NCI-H69 (cell line): ENCODE data around the gene NPC1.
A peak's percentile ranks its signal among the peaks of the same experiment; 100 is the strongest.
"Not testable (repeated sequence)": the region's sequence is repeated elsewhere in the genome, so short reads cannot be mapped to it uniquely, and the experiment has no call there.

Source experiments
- DNase-seq: peaks from one replicate; lab custom pipeline; 2025; lab: John Stamatoyannopoulos, UW

NPC1 gene

DNA sequence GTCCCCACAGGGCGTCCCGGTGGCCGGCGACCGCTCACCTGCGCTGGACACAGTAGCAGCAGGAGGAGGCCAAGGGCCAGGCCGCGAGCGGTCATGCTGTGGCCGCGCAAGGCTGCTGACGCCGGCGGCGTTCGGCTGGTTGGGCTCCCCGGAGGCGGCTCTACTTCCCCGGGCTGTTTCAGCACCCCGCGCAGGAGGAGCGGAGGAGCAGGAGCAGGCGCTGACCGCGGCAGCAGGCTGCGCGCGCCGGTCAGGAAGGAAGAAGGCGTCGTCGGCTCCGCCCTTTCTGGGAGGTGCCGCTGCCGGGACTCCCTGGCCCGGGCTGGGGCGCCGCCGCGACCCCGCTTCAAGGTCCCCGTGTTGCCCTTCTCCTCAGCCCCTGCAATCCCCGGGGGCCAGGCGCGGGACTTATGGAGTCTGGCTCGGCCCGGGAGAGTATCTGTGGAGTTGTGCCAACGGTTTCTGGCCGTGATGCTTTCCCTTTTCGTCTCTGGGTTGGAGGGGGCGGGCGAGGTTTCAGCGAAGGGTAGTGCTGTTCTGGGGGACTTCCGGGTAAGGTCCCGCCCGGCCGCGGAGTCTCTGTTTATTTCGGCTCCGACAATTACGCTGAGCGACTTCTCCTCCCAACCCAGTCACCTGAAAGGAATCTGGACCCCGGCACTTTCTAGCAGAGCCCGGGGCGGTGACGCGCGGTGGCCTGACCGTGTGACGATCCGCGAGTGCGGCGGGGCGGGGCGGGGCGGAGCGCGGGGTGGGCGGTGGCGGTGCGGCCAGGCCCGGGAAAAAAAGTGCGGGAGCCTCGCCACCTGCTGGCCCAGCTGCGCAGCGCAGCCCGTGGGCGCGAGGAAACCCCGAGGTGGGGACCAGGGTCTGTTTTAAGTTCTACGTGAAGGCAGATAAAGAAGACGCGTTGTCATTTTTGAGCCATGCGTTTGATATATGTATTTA, at the start of gene NPC1:
Gene NPC1 (minus strand): TSS at position 258 of the 948 bp plus-strand sequence. CDS start 163 bp downstream, at position 95.
- DNase-seq: peak; percentile 99

- DNase-seq: no peak
Measured at GRCh38 chr18:23636071-23636399, 49.7 kb upstream of the NPC1 start.

GRCh38 chr18:23635283-23636070, 49.2 kb upstream of the NPC1 start:
- peak; percentile 79 for DNase-seq

- no peak for DNase-seq
Measured at GRCh38 chr18:23634692-23635091, 48.4 kb upstream of the NPC1 start.

DNA sequence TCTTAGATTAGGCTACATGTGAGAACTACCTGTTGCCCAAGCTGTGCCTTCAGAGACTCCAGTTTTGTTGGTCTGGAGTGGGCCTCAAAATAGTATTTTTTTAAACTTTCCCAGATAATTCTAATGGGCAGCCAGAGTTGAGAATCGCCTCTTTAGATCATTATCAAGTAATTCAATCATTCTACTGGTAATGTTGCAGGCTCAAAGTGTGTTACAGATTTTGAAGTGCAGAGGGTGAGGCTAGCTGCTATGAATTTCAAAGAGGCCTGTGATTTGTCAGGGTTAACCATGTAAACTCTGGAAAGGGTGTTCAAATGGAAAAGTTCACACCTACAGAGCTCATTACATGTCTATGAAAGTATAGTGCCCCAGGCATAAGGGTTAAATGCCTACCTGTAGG, 46.3 kb upstream of the NPC1 start:
- peak; percentile 49 for DNase-seq

DNA sequence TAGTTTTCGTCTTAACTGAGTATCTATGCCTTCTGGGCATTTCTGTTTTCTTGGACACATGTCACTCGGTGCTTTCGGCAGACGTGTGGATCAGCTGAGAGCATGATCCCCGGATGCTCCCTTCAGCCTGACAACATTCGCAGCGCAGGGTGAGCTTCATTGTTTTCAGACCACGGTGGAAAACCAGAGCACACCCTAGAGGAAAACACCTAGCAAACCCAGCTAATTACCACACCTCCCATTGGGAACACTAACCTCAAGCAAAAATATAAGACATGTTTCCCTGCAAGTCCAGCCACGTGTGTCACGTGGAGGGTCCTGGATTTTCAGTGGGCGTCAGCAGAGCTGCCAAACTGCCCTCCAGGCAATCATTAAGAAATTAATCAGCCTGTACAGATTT, 45.4 kb upstream of the NPC1 start:
- DNase-seq: peak; percentile 95

DNA sequence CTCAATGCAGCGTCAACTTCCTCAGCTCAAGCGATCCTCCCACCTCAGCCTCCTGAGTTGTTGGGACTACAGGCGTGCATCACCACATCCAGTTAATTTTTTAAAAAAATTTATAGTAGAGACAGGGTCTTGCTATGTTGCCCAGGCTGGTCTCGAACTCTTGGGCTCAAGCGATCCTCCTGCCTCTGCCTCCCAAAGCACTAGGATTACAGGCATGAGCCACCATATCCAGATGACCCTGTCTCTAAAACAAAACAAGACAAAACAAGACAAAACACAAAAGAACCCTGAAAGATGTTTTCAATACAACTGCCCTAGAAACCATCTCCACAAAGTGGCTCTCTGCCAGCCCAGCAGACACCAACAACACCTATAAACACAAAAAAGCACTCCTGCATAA, 45.0 kb upstream of the NPC1 start:
- DNase-seq: no peak

GRCh38 chr18:23629444-23629946, 43.2 kb upstream of the NPC1 start:
- peak; percentile 93 for DNase-seq

GRCh38 chr18:23627970-23628369, 41.7 kb upstream of the NPC1 start:
- DNase-seq: no peak

- peak; percentile 50 for DNase-seq
Measured at GRCh38 chr18:23627321-23627720, 41.0 kb upstream of the NPC1 start.

GRCh38 chr18:23626451-23627279, 40.4 kb upstream of the NPC1 start:
- DNase-seq: peak; percentile 59

GRCh38 chr18:23623040-23623439, 36.7 kb upstream of the NPC1 start:
- no peak for DNase-seq

DNA sequence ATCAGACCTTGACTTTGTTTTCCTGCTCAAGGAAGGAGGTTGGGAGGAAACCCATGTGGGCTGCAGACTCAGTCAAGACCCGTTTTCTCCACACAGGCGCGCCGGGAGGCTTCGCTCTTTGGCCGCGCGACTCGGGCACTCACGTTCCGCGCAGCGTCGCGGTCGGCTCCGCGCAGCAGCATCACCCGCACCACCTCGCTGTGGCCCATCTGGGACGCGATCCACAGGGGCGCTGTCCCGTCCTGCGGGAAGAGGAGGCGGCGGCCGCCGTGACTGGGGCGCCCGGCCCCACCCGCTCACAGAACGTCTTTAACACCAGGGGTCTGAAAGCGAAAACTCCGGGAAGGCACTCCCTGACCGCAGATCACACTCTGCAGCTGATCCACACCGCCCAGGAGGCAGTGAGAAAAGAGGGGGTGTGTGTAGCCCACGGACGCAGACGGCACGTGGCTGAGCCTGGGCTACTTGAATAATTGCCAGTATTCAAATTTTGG, 33.1 kb upstream of the NPC1 start:
- peak; percentile 78 for DNase-seq

DNA sequence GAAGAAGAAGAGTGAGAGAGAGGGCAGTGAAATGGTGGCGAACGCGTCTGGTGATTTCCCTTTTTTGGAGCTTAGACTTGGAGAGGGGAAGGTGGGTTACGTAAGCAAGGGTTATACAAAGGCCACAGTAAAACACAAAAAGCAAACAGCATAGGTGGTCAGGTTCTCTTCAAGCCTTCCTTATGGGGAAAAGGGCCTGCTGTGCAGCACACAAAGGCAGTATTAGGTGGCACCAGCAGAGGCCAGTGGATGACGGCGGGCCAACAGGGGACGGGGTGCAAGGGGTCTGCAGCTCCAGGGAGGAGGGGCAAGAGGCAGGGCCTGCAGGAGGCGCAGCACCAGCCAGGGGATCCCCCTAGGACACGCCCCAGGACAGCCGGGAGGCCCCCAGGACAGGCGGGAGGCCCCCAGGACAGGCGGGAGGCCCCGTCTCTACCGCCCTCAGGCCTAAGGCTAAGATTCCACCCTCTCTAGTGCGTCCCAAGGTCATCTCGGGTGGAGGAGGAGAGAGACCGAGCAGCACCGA, 32.6 kb upstream of the NPC1 start:
- peak; percentile 56 for DNase-seq

DNA sequence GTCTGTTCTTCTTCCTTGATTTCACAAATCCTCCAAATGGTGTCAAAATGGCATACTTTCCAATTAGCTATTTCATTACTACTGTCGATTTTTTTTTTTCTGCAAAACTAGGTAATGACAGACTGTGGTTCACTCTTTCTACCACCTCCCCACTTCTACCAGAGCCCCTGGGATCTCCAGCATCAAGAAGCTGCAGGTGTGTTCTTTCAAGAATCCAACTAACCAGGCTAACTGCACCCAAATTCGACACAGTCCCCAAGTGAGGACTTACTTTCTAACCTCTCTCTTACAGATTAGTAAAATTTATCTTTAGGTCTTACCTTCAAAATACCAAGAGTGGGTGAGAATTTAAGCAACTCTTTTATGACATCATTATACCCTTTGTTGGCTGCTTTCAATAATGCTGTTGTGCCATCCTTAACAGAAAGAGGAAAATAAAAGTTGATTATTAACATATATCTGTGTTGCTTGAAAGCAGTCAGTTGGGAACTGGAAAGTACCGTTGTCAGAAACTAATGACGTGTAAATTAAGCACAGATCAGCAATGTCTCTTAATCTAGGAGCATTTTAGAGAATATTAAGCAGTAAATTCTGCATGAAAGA, 31.2 kb upstream of the NPC1 start:
- DNase-seq: no peak

DNA sequence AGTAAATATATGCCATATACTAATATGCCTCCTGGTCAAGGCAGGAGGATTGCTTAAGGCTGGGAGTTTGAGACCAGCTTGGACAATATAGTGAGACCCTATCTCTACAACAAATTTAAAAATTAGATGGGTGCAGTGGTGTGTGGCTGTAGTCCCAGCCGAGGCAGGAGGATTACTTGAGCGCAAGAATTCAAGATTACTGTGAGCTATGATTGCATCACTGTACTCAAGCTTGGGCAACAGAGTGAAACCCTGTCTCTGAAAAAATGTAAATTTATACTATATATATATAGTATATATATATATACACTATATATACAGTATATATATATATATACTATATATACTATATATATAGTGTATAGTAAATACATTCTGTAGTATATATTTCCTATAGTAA, 30.0 kb upstream of the NPC1 start:
- no peak for DNase-seq

DNA sequence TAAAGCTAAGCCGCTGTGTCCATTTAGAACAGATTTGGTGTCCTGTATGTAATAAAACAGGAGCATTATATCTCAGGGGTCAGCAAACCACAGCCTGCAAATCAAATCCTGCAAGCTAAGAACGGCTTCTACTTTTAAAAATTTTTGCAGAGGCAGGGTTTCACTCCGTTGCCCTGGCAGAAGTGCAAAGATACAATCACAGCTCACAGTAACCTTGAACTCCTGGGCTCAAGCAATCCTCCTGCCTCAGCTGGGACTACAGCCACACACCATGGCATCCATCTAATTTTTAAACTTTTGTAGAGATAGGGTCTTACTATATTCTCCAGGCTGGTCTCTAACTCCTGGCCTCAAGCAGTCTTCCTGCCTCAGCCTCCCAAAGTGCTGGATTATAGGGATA, 28.6 kb upstream of the NPC1 start:
- DNase-seq: no peak

DNA sequence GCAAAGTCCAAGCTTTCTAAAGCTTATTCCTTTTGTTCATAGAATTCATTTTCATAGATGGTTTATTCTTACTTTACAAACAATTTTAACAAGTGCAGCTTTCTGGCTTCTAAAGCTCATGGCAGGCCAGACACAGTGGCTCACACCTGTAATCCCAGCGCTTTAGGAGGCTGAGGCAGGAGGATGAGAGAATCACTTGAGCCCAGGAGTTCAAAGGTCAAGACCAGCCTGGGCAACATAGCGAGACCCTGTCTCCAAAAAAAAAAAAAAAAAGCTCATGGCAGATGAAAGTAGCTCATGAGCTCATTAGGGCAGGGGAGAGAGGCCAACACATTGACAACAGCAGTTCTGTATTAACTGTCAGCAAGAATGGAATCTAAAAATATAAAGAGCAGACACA, 28.1 kb upstream of the NPC1 start:
- DNase-seq: no peak

DNA sequence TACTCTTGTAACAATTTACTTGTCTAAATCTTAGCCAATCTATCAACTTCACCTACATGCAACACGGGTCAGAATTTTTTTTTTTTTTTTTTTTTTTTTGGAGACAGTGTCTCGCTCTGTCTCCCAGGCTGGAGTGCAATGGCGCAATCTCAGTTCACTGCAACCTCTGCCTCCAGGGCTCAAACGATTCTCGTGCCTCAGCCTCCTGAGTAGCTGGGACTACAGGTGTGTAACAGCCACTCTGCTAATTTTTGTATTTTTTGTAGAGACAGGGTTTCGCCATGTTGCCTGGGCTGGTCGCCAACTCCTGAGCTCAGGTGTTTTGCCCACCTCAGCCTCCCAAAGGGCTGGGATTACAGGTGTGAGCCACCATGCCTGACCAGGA, 26.8 kb upstream of the NPC1 start:
- not testable (repeated sequence) for DNase-seq

- DNase-seq: no peak
Measured at GRCh38 chr18:23612434-23613090, 26.3 kb upstream of the NPC1 start.
